OCI-LY3 (cell line): Measurements from ENCODE around the gene CAMTA1.

ENCODE experiments used
- H2AFZ ChIP-seq: fragments of 200-600, 300-600 bp; shearing (Covaris generic); 2 replicates; pipeline ENCODE4 v1.6.0; 2014; ENCODE audit warnings: antibody characterized with exemption, low read depth, low read length
- H3K27ac ChIP-seq: fragments of 200-600, 300-600 bp; sonication (generic); 2 replicates; pipeline ENCODE4 v1.5.1; 2014; ENCODE audit warnings: mild to moderate bottlenecking, low read length, moderate library complexity, mixed read lengths
- H3K27me3 ChIP-seq: fragments of 200-600, 300-600 bp; sonication (generic); 2 replicates; pipeline ENCODE4 v1.6.1; 2014; ENCODE audit warnings: low read depth, low read length, mixed read lengths
- H3K36me3 ChIP-seq: fragments of 200-600, 300-600 bp; sonication (generic); replicated peaks from 2 replicates; pipeline ENCODE3; 2014; ENCODE audit warnings: low read depth, low read length, mixed read lengths
- H3K4me1 ChIP-seq: fragments of 300-600, 200-600 bp; sonication (generic); 2 replicates; pipeline ENCODE4 v1.6.1; 2014; ENCODE audit warnings: low read length, mixed read lengths
- H3K4me2 ChIP-seq: fragments of 200-600, 300-600 bp; sonication (generic); 2 replicates; pipeline ENCODE4 v1.6.1; 2014; ENCODE audit warnings: low read length, mixed read lengths
- H3K4me3 ChIP-seq: fragments of 300-600, 200-600 bp; sonication (generic); 2 replicates; pipeline ENCODE4 v1.5.1; 2014; ENCODE audit warnings: antibody characterized with exemption, mild to moderate bottlenecking, low read length, moderate library complexity
- H3K79me2 ChIP-seq: fragments of 300-600, 200-600 bp; shearing (Covaris generic); 2 replicates; pipeline ENCODE4 v1.6.1; 2014; ENCODE audit warnings: mild to moderate bottlenecking, low read length, mixed read lengths
- H3K9ac ChIP-seq: fragments of 300-600, 200-600 bp; shearing (Covaris generic); 2 replicates; pipeline ENCODE4 v1.6.0; 2014; ENCODE audit warnings: mild to moderate bottlenecking, low read length, moderate library complexity
- H3K9me3 ChIP-seq: fragments of 200-600, 300-600 bp; shearing (Covaris generic); 2 replicates; pipeline ENCODE4 v1.6.1; 2014; ENCODE audit warnings: low read length, mixed read lengths; ENCODE audit not compliant: insufficient read depth
- H4K20me1 ChIP-seq: fragments of 200-600, 300-600 bp; sonication (generic); 2 replicates; pipeline ENCODE4 v1.6.1; 2016; ENCODE audit warnings: low read length, mixed read lengths; ENCODE audit not compliant: insufficient read depth
- EZH2phosphoT487 ChIP-seq: fragments of 200-600 bp; shearing (Covaris generic); IDR thresholded peaks from 2 replicates; pipeline ENCODE4 v1.6.1; 2018; ENCODE audit warnings: antibody characterized with exemption, mixed run types, low read depth
- TF ChIP-seq, protein P1 (sequence below): fragments of 200-600, 300-600 bp; sonication (generic); IDR thresholded peaks from 2 replicates; pipeline ENCODE4 v1.5.1; 2014; ENCODE audit warnings: antibody characterized with exemption, low read length, low read depth

CAMTA1 gene

GRCh38 chr1:7710859-7711258 lies 925.6 kb downstream of the CAMTA1 start:
- Histone ChIP-seq H3K4me3 (no peak overlapping the region), H3K27ac (no peak overlapping the region), H3K4me2 (no peak overlapping the region), H3K79me2 (no peaks in the 10 kb centered on the region), H3K36me3 (no peaks in the 10 kb centered on the region), H3K9me3 (no peaks in the 10 kb centered on the region), H3K27me3 (no peaks in the 10 kb centered on the region), H4K20me1 (no peaks in the 10 kb centered on the region), H3K4me1 (no peaks in the 10 kb centered on the region), H2AFZ (no peak overlapping the region), H3K9ac (no peak overlapping the region)
- no peak for TF ChIP-seq EZH2phosphoT487
- TF ChIP-seq, protein P1, sequence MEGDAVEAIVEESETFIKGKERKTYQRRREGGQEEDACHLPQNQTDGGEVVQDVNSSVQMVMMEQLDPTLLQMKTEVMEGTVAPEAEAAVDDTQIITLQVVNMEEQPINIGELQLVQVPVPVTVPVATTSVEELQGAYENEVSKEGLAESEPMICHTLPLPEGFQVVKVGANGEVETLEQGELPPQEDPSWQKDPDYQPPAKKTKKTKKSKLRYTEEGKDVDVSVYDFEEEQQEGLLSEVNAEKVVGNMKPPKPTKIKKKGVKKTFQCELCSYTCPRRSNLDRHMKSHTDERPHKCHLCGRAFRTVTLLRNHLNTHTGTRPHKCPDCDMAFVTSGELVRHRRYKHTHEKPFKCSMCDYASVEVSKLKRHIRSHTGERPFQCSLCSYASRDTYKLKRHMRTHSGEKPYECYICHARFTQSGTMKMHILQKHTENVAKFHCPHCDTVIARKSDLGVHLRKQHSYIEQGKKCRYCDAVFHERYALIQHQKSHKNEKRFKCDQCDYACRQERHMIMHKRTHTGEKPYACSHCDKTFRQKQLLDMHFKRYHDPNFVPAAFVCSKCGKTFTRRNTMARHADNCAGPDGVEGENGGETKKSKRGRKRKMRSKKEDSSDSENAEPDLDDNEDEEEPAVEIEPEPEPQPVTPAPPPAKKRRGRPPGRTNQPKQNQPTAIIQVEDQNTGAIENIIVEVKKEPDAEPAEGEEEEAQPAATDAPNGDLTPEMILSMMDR = no peak

DNA sequence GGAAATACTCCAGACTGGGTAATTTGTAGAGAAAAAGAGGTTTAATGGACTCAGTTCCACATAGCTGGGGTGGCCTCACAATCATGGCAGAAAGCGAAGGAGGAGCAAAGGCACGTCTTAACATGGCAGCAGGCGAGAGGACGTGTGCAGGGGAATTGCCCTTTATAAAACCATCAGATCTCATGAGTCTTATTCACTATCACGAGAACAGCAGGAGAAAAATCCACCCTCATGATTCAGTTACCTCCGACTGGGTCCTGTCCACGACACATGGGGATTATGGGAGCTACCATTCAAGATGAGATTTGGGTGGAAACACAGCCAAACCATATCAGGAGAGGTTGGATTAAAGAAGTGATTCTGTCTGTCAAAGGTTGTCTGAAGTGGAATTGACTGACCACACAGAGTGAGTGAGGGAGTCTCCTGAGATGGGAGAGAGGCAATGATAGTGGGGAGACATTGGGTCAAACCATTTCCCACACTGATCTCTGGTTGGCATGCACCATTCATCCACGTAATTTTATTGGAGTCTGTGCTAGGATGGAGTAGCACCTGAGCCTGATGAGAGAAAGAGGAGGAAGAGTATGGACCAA lies 927.6 kb downstream of the CAMTA1 start:
- H3K9me3 ChIP-seq = no peaks in the 10 kb centered on the region
- no peak overlapping the region for H3K27ac ChIP-seq
- H3K4me2 ChIP-seq = no peak overlapping the region
- no peaks in the 10 kb centered on the region for H3K27me3 ChIP-seq
- H4K20me1 ChIP-seq = no peaks in the 10 kb centered on the region
- TF ChIP-seq, protein P1 = no peak
- TF ChIP-seq EZH2phosphoT487 = no peak
- H3K36me3 ChIP-seq = no peaks in the 10 kb centered on the region
- H3K4me3 ChIP-seq = no peak overlapping the region
- H3K79me2 ChIP-seq = no peaks in the 10 kb centered on the region
- H2AFZ ChIP-seq = no peak overlapping the region
- H3K4me1 ChIP-seq = no peaks in the 10 kb centered on the region
- no peak overlapping the region for H3K9ac ChIP-seq

- no peaks in the 10 kb centered on the region for H3K4me1 ChIP-seq
- H3K4me2 ChIP-seq = no peak overlapping the region
- no peaks in the 10 kb centered on the region for H3K36me3 ChIP-seq
- no peaks in the 10 kb centered on the region for H3K79me2 ChIP-seq
- no peak overlapping the region for H3K4me3 ChIP-seq
- no peak overlapping the region for H3K9ac ChIP-seq
- no peaks in the 10 kb centered on the region for H3K9me3 ChIP-seq
- H2AFZ ChIP-seq = no peak overlapping the region
- 0 out of 2 replicates have a peak, but pooled peaks cover 5% of the 10 kb centered on the region for H3K27me3 ChIP-seq
- H4K20me1 ChIP-seq = no peaks in the 10 kb centered on the region
- TF ChIP-seq, protein P1 = no peak
- no peak for TF ChIP-seq EZH2phosphoT487
- no peak overlapping the region for H3K27ac ChIP-seq
These were observed 931.3 kb downstream of the CAMTA1 start for GRCh38 chr1:7716506-7716905.

- Histone ChIP-seq H3K27me3 (0 out of 2 replicates have a peak, but pooled peaks cover 5% of the 10 kb centered on the region), H3K4me2 (no peak overlapping the region), H3K27ac (no peak overlapping the region), H4K20me1 (no peaks in the 10 kb centered on the region), H3K79me2 (no peaks in the 10 kb centered on the region), H3K9ac (no peak overlapping the region), H3K4me1 (no peaks in the 10 kb centered on the region), H3K36me3 (no peaks in the 10 kb centered on the region), H3K9me3 (no peaks in the 10 kb centered on the region), H2AFZ (no peak overlapping the region), H3K4me3 (no peak overlapping the region)
- TF ChIP-seq, protein P1 = no peak
- TF ChIP-seq EZH2phosphoT487 = no peak
These were observed 932.6 kb downstream of the CAMTA1 start for GRCh38 chr1:7717748-7718368.
